AG09309 (cell line): ENCODE results near the gene SIRPG.

Experiments
- DNase-seq: peaks from one replicate; pipeline ENCODE4 v3.0.0-alpha.2; 2010; ENCODE audit warnings: low read depth
- H3K4me3 ChIP-seq: 2 replicates; pipeline ENCODE4 v1.5.1; 2011; ENCODE audit warnings: mild to moderate bottlenecking, low read depth, low read length, moderate library complexity; ENCODE audit not compliant: control insufficient read depth
- TF ChIP-seq, protein P1 (sequence below): IDR thresholded peaks from 2 replicates; pipeline ENCODE4 v1.5.1; 2011; ENCODE audit warnings: mild to moderate bottlenecking, low read depth, low read length, inconsistent platforms; ENCODE audit not compliant: insufficient read depth, control insufficient read depth; ENCODE audit errors: missing control alignments

Gene SIRPG

DNA sequence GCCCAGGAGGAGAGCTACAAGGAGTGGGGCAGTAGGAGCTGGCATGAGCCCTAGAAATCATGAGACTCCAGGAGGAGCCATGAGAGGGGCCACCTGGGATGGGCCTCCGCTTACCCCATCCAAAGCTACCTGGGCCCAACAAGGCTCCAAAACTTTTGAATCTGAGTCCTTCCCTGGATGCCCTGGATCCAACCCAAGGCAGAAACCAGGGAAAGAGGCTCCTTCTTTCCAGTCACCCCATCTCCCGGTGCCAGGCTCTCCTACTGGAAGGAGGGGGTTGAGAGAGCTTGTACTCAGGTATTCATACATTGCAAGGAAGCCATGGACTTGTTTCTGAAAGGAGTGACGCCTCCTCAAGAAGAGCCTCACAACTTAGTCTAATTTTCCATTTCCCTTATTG lies 7.8 kb upstream of the SIRPG start:
- H3K4me3 ChIP-seq, result no peak overlapping the region
- TF ChIP-seq, protein P1, sequence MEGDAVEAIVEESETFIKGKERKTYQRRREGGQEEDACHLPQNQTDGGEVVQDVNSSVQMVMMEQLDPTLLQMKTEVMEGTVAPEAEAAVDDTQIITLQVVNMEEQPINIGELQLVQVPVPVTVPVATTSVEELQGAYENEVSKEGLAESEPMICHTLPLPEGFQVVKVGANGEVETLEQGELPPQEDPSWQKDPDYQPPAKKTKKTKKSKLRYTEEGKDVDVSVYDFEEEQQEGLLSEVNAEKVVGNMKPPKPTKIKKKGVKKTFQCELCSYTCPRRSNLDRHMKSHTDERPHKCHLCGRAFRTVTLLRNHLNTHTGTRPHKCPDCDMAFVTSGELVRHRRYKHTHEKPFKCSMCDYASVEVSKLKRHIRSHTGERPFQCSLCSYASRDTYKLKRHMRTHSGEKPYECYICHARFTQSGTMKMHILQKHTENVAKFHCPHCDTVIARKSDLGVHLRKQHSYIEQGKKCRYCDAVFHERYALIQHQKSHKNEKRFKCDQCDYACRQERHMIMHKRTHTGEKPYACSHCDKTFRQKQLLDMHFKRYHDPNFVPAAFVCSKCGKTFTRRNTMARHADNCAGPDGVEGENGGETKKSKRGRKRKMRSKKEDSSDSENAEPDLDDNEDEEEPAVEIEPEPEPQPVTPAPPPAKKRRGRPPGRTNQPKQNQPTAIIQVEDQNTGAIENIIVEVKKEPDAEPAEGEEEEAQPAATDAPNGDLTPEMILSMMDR, result no peak
- DNase-seq, result no peak

DNA sequence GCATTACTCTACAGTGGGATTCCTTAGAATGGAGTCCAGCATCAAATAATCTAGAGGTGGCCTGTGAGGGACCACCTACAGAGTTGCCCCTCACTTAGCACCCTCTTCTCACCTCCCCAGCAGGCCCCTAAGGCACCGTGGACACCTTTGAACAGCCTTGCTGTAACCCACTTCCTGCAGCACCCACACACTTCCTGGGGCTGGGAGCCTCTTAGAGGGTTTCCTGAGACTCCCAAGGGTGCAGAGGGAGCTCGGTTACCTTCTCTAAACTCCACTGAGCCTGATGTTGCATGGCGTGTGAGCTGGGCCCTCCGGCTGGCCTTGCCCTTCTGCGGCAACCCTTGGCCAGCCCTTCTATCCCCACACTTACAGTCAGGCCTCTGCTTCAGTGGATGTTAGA lies 7.3 kb upstream of the SIRPG start:
- DNase-seq, result no peak
- TF ChIP-seq, protein P1, result no peak
- no peak overlapping the region for H3K4me3 ChIP-seq

GRCh38 chr20:1663917-1664316 lies 6.3 kb upstream of the SIRPG start:
- no peak overlapping the region for H3K4me3 ChIP-seq
- no peak for DNase-seq
- TF ChIP-seq, protein P1, result no peak

GRCh38 chr20:1661542-1662299 lies 4.1 kb upstream of the SIRPG start:
- H3K4me3 ChIP-seq, result no peak overlapping the region
- DNase-seq, result no peak
- TF ChIP-seq, protein P1, result no peak

DNA sequence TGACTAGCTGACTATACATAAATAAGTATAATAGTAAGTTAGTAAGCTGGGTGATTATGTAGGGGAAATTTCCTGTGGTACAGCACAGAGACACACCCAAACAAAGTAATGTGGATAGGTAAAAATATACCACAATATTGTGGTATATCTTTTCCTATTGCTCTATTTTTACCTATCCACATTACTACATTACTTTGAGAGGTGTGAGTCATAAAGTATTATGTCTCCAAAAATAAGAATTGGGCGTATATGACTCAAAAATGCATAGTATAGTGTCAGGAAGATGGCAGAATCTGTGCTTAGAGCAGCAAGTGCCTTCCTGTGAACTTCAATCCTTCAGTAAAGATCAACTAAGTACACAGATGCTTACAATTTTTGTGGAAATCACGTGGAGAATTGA lies 2.7 kb upstream of the SIRPG start:
- TF ChIP-seq, protein P1, result no peak
- no peak overlapping the region for H3K4me3 ChIP-seq
- no peak for DNase-seq

GRCh38 chr20:1656844-1657243 lies 735 bp downstream of the SIRPG start:
- TF ChIP-seq, protein P1, result no peak
- no peak overlapping the region for H3K4me3 ChIP-seq
- no peak for DNase-seq
